GM23338 (cell line): ENCODE results near the gene ECSCR.
"Not testable (repeated sequence)": the region's sequence is repeated elsewhere in the genome, so short reads cannot be mapped to it uniquely, and the experiment has no call there.

Experiments
- EZH2 ChIP-seq: fragments of 200-600 bp; sonication (generic); IDR thresholded peaks from one replicate; pipeline ENCODE4 v1.8.0; 2017; ENCODE audit warnings: antibody characterized with exemption, mild to moderate bottlenecking, low read depth; ENCODE audit not compliant: unreplicated experiment
- POLR2AphosphoS5 ChIP-seq: IDR thresholded peaks from 2 replicates; pipeline ENCODE4 v1.6.1; 2016; ENCODE audit warnings: antibody characterized with exemption, low read depth
- REST ChIP-seq: IDR thresholded peaks from one replicate; pipeline ENCODE4 v1.6.1; 2018; ENCODE audit warnings: antibody characterized with exemption; ENCODE audit not compliant: unreplicated experiment

- not testable (repeated sequence) for TF ChIP-seq EZH2, POLR2AphosphoS5, REST
Measured at GRCh38 chr5:139409116-139409515, 53.4 kb downstream of the ECSCR start.
